HepG2 (cell line): Measurements from ENCODE around the gene NFX1. TPM values are rescaled to one million over a fixed set of nuclear protein-coding genes. Genes with fewer than 3 reads are reported as not detected.

ENCODE experiments used
- ARID2 ChIP-seq: sonication (generic); formaldehyde crosslinking; IDR thresholded peaks from 2 replicates; pipeline ENCODE4 v1.8.1; 2022; ENCODE audit warnings: mild to moderate bottlenecking, missing genetic modification reagents, borderline replicate concordance
- BCL6 ChIP-seq: IDR thresholded peaks from 2 replicates; pipeline ENCODE4 v1.6.1; 2016; ENCODE audit warnings: missing genetic modification reagents, missing compliant biosample characterization
- DMAP1 ChIP-seq: IDR thresholded peaks from 2 replicates; pipeline ENCODE4 v1.6.1; 2016
- HDAC2 ChIP-seq: sonication (generic); formaldehyde crosslinking; IDR thresholded peaks from 2 replicates; pipeline ENCODE4 v1.4.0; 2020; ENCODE audit warnings: missing genetic modification reagents
- KDM2A ChIP-seq: sonication (generic); formaldehyde crosslinking; IDR thresholded peaks from 2 replicates; pipeline ENCODE4 v1.4.0; 2020; ENCODE audit warnings: low read depth, missing genetic modification reagents, borderline replicate concordance
- MATR3 ChIP-seq: sonication (generic); formaldehyde crosslinking; IDR thresholded peaks from 2 replicates; pipeline ENCODE4 v1.4.0; 2020; ENCODE audit warnings: missing genetic modification reagents
- MEF2D ChIP-seq: sonication (generic); formaldehyde crosslinking; IDR thresholded peaks from 2 replicates; pipeline ENCODE4 v1.5.1; 2020; ENCODE audit warnings: mild to moderate bottlenecking, missing genetic modification reagents
- NONO ChIP-seq, 2 experiments: fragments of 450-650 bp in 1 of 2; sonication (generic) in 1 of 2; formaldehyde crosslinking in 1 of 2; IDR thresholded peaks in 1 of 2; conservative IDR thresholded peaks in 1 of 2; 2 replicates each; pipeline versions ENCODE4 v1.6.1 to v1.8.0; 2017 to 2022; ENCODE audit warnings: mild to moderate bottlenecking in 1 of 2, missing genetic modification reagents in 1 of 2, moderate library complexity in 1 of 2
- SRF ChIP-seq: IDR thresholded peaks from 2 replicates; pipeline ENCODE4 v1.6.1; 2011; ENCODE audit warnings: mild to moderate bottlenecking, low read depth, low read length, moderate library complexity
- ZNF333 ChIP-seq: sonication (generic); formaldehyde crosslinking; IDR thresholded peaks from 2 replicates; pipeline ENCODE4 v1.4.0; 2020; ENCODE audit warnings: mild to moderate bottlenecking, missing genetic modification reagents, borderline replicate concordance
- ZNF550 ChIP-seq: sonication (generic); formaldehyde crosslinking; IDR thresholded peaks from 2 replicates; pipeline ENCODE4 v1.4.0; 2020; ENCODE audit warnings: mild to moderate bottlenecking, missing genetic modification reagents, borderline replicate concordance
- ZNF839 ChIP-seq: sonication (generic); formaldehyde crosslinking; IDR thresholded peaks from 2 replicates; pipeline ENCODE4 v1.4.0; 2020; ENCODE audit warnings: missing genetic modification reagents, mild to moderate bottlenecking, borderline replicate concordance
- polyA plus RNA-seq, 8 experiments: library from polyadenylated mRNA; depleted of rRNA in 3 of 8; stranded (reverse) in 7 of 8; unstranded in 1 of 8; fragments of >200 nt; fragmentation: Illumina TruSeq in 4 of 8; extraction: Trizol in 4 of 8; gene quantifications; 2 replicates each; pipeline versions ENCODE4 v1.2.1 to v1.2.3, GENCODE V29; 2011 to 2016; ENCODE audit warnings: low read depth in 4 of 8, missing spikeins in 1 of 8, mixed read lengths in 1 of 8; ENCODE audit not compliant: insufficient read depth in 1 of 8
- total RNA-seq, 5 experiments: library from RNA; depleted of rRNA; stranded (reverse); fragments of >200 nt; fragmentation: Illumina TruSeq; extraction: Trizol; gene quantifications; 2 replicates each; pipeline ENCODE4 v1.2.3, GENCODE V29; 2016; ENCODE audit warnings: low read depth in 1 of 5
- TF ChIP-seq, protein P1 (sequence below): IDR thresholded peaks from 2 replicates; pipeline ENCODE4 v1.6.1; 2016; ENCODE audit warnings: mild to moderate bottlenecking
- TF ChIP-seq, protein P2 (sequence below): sonication (generic); formaldehyde crosslinking; IDR thresholded peaks from 2 replicates; pipeline ENCODE4 v1.4.0; 2020; ENCODE audit warnings: low read depth, mild to moderate bottlenecking, missing genetic modification reagents
- TF ChIP-seq, protein P3 (sequence below): sonication (generic); formaldehyde crosslinking; IDR thresholded peaks from 2 replicates; pipeline ENCODE4 v1.4.0; 2020; ENCODE audit warnings: missing genetic modification reagents, borderline replicate concordance
- TF ChIP-seq, protein P4 (sequence below): IDR thresholded peaks from 2 replicates; pipeline ENCODE4 v1.6.1; 2016; ENCODE audit warnings: missing compliant biosample characterization, missing genetic modification reagents, borderline replicate concordance
- TF ChIP-seq, protein P5 (sequence below): sonication (generic); formaldehyde crosslinking; IDR thresholded peaks from 2 replicates; pipeline ENCODE4 v1.4.0; 2020; ENCODE audit warnings: missing genetic modification reagents, mild to moderate bottlenecking, borderline replicate concordance

NFX1 gene
- total and polyA plus RNA-seq, 2 of the 13 experiments (the other 11 are each of a cell fraction or from before 2014, with no cell fraction given): 23.9 to 27.5 TPM

DNA sequence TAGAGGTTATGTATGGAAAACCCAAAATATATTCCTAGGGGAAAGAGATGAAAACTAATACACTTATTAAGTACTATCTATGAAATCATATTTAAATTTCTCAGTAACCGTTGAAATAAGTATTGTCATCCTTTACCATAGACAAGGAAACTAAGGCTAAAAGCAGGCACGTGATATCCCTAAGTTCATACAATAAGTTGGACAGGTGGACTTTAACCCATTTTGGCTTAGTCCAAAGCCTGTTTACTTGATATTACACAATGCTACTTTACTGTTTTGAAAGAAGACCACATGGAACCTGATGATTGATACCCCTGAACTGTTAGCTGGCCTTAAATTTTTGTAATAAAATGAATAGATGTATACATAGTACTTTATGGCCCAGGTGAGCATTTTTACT lies 3.5 kb downstream of the NFX1 start (continued):
- TF ChIP-seq ZNF550 (no peak), MATR3 (CRISPR knock-in tag) (no peak), ARID2 (CRISPR knock-in tag) (no peak), DMAP1 (peak; percentile 82), KDM2A (CRISPR knock-in tag) (no peak), ZNF333 (no peak), HDAC2 (CRISPR knock-in tag) (peak; percentile 74), ZNF839 (CRISPR knock-in tag) (no peak), SRF (no peak), NONO (IDR thresholded peaks at IDR 0.05) (no peak), NONO (CRISPR knock-in tag; conservative IDR thresholded peaks at IDR 0.05) (peak; percentile 60; the same call in 1 of the 2 replicates), BCL6 (CRISPR knock-in tag) (peak; percentile 50), MEF2D (CRISPR knock-in tag) (no peak)
- TF ChIP-seq, protein P1, sequence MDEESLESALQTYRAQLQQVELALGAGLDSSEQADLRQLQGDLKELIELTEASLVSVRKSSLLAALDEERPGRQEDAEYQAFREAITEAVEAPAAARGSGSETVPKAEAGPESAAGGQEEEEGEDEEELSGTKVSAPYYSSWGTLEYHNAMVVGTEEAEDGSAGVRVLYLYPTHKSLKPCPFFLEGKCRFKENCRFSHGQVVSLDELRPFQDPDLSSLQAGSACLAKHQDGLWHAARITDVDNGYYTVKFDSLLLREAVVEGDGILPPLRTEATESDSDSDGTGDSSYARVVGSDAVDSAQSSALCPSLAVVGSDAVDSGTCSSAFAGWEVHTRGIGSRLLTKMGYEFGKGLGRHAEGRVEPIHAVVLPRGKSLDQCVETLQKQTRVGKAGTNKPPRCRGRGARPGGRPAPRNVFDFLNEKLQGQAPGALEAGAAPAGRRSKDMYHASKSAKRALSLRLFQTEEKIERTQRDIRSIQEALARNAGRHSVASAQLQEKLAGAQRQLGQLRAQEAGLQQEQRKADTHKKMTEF (CRISPR knock-in tag): peak; percentile 63; the same call in 1 of the 2 replicates
- TF ChIP-seq, protein P2, sequence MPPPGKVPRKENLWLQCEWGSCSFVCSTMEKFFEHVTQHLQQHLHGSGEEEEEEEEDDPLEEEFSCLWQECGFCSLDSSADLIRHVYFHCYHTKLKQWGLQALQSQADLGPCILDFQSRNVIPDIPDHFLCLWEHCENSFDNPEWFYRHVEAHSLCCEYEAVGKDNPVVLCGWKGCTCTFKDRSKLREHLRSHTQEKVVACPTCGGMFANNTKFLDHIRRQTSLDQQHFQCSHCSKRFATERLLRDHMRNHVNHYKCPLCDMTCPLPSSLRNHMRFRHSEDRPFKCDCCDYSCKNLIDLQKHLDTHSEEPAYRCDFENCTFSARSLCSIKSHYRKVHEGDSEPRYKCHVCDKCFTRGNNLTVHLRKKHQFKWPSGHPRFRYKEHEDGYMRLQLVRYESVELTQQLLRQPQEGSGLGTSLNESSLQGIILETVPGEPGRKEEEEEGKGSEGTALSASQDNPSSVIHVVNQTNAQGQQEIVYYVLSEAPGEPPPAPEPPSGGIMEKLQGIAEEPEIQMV: no peak
- TF ChIP-seq, protein P3, sequence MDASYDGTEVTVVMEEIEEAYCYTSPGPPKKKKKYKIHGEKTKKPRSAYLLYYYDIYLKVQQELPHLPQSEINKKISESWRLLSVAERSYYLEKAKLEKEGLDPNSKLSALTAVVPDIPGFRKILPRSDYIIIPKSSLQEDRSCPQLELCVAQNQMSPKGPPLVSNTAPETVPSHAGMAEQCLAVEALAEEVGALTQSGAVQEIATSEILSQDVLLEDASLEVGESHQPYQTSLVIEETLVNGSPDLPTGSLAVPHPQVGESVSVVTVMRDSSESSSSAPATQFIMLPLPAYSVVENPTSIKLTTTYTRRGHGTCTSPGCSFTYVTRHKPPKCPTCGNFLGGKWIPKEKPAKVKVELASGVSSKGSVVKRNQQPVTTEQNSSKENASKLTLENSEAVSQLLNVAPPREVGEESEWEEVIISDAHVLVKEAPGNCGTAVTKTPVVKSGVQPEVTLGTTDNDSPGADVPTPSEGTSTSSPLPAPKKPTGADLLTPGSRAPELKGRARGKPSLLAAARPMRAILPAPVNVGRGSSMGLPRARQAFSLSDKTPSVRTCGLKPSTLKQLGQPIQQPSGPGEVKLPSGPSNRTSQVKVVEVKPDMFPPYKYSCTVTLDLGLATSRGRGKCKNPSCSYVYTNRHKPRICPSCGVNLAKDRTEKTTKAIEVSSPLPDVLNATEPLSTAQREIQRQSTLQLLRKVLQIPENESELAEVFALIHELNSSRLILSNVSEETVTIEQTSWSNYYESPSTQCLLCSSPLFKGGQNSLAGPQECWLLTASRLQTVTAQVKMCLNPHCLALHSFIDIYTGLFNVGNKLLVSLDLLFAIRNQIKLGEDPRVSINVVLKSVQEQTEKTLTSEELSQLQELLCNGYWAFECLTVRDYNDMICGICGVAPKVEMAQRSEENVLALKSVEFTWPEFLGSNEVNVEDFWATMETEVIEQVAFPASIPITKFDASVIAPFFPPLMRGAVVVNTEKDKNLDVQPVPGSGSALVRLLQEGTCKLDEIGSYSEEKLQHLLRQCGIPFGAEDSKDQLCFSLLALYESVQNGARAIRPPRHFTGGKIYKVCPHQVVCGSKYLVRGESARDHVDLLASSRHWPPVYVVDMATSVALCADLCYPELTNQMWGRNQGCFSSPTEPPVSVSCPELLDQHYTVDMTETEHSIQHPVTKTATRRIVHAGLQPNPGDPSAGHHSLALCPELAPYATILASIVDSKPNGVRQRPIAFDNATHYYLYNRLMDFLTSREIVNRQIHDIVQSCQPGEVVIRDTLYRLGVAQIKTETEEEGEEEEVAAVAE (CRISPR knock-in tag): no peak
- TF ChIP-seq, protein P4, sequence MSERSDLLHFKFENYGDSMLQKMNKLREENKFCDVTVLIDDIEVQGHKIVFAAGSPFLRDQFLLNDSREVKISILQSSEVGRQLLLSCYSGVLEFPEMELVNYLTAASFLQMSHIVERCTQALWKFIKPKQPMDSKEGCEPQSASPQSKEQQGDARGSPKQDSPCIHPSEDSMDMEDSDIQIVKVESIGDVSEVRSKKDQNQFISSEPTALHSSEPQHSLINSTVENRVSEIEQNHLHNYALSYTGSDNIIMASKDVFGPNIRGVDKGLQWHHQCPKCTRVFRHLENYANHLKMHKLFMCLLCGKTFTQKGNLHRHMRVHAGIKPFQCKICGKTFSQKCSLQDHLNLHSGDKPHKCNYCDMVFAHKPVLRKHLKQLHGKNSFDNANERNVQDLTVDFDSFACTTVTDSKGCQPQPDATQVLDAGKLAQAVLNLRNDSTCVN (CRISPR knock-in tag): no peak
- TF ChIP-seq, protein P5, sequence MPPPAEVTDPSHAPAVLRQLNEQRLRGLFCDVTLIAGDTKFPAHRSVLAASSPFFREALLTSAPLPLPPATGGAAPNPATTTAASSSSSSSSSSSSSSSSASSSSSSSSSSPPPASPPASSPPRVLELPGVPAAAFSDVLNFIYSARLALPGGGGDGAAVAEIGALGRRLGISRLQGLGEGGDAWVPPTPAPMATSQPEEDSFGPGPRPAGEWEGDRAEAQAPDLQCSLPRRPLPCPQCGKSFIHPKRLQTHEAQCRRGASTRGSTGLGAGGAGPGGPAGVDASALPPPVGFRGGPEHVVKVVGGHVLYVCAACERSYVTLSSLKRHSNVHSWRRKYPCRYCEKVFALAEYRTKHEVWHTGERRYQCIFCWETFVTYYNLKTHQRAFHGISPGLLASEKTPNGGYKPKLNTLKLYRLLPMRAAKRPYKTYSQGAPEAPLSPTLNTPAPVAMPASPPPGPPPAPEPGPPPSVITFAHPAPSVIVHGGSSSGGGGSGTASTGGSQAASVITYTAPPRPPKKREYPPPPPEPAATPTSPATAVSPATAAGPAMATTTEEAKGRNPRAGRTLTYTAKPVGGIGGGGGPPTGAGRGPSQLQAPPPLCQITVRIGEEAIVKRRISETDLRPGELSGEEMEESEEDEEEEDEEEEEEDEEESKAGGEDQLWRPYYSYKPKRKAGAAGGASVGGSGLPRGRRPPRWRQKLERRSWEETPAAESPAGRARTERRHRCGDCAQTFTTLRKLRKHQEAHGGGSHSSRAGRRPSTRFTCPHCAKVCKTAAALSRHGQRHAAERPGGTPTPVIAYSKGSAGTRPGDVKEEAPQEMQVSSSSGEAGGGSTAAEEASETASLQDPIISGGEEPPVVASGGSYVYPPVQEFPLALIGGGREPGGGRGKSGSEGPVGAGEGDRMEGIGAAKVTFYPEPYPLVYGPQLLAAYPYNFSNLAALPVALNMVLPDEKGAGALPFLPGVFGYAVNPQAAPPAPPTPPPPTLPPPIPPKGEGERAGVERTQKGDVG (CRISPR knock-in tag): no peak
